NCI-H1694 treated with DMSO at 0.1 percent for 48 hours (cell line): ENCODE results near the gene PLCH1.
A peak's percentile ranks its signal among the peaks of the same experiment; 100 is the strongest.

ENCODE experiments used
- DNase-seq: peaks from one replicate; lab custom pipeline; 2025; lab: John Stamatoyannopoulos, UW

PLCH1 gene

DNA sequence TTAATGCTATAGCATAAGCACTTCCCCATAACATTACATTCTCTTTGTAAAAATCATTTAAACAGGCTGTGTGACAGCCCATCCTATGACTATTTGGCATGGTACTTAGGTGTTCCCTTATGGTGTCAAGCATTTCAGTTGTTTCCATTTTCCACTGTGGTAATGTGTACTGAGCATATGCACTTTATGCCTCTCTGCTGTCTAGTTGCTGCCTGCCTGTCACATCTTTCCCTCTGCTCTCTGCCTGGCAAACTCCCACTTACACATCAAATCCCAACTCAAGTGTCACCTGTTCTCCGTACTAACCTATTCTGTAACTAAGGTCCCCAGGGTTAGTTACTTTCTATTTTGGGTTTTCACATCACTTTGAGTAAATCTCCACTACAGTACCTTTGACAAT is 367.0 kb downstream of the PLCH1 start:
- peak; percentile 14 for DNase-seq

DNA sequence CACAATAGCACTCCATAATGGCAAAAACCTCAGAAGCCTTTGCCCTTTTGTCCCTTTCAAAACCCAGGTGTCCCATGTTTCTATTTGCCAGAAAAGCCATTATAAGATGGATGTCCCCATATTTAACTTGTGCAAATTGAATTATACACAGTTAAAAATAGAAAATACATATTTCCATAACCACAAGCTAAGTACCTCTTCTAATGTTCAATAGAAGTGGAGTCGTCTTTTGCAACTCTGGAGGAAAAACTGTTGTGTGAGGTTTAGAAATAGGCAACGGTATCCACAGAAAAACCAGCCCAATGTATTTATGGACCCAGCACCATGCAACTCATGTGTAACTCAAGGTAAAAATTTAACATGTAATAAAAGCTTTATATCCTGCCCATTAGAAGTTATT is 367.8 kb downstream of the PLCH1 start:
- no peak for DNase-seq

DNA sequence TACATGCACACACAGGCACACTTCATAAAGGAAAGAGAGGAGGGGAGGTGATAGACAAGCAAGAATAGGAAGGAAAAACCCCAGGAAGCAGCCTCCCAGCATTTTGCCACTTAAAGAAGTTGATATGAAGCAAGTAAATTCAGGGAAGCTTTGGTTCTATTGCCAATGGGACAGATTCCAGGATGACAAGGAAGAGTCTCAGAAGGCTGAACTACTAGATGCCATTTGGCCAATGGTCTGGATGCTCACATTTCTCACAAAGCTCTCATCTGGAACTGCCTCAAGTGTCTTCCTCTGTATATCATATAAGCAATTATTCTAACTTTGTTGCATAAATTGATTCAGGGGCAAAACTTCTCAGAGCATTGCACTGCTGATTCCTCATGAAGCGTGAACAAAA is 372.6 kb downstream of the PLCH1 start:
- DNase-seq = no peak

DNA sequence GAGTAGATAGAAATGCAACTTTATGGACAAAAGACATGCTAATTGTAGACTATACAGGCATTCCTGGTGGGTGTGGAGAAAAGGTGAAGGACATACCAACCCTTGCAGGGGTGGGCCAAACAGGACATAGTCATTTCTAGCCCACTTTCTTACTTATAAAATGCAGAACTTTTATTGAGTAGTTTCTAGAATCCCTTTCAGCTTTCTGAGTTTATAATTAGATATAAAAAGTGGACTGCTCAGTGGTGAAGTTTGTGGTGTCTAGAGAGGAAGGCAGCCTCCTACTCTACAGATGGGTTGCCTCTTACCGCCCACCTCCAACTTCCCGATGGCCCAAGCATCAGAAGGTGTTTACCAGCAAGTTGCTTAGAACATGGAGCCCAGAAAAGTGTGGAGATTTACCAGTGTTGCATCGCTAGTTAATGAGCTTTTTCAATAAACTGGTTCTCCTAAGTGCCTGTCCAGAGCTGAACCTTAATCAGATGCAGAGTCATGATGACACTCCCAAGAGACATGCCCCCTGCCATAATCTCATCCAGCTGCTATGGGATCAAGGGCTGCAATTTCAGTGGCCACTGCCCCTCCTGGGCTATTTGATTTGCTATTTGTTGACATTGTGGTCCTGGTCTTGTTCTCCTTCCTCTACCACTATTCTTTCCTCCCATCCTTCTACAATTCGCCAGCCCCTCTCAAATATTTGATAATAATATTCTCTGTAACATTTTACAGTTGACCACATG is 373.9 kb downstream of the PLCH1 start:
- DNase-seq = no peak

DNA sequence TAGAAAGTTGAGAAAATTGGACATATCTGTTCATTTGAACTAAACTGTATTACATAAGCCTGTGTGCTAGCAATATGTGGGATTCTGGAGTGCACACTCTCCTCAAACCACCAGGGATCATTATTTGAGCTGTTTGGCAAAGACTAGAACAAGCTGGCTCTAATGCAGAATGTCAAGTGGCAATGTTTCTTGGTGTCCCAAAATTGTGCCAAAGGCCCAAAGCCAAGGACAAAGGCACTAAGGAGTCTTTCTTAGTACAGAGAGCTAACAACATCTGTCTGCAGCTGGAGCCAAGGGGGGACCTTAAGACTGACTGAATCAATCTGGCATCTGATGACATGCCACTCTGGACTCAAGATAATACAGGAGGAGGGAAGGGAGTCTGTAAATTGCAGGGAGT is 374.7 kb downstream of the PLCH1 start:
- DNase-seq = no peak

DNA sequence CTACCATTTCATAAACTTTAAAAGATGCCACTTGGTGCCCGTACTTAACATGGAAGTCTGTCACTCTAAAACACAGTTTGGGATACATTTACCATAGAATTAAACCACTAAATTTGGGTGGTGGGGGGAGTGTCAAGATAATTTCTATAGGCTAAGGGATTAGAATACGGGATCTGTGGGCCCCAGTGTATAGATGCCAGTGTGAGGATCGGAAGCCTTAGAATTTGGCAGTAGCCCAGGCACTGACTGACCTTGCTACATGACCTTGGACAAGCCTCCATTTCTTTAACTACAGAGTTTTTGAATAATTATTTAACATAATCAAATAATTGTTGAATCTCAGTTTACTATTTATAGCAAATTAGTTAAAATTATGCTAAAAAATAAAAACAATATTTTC is 375.1 kb downstream of the PLCH1 start:
- no peak for DNase-seq

DNA sequence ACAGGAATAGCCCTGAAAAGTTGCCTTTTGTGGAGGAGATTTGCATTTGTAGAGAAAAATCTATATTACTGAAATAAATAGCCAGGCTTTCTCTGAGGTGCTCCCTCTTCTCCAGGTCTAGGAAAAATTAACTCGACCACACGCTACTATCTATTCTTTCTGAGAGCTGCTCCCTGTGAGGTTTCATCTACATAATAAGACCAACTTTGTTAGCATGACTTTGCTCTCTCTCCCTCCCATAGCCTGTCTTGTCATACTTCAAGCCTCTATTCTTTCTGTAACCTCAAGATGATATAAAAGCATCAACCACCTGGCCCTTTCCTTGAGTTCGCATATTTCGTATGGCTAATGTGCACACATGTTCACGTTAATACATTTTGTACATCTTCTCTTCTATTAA is 375.6 kb downstream of the PLCH1 start:
- no peak for DNase-seq

DNA sequence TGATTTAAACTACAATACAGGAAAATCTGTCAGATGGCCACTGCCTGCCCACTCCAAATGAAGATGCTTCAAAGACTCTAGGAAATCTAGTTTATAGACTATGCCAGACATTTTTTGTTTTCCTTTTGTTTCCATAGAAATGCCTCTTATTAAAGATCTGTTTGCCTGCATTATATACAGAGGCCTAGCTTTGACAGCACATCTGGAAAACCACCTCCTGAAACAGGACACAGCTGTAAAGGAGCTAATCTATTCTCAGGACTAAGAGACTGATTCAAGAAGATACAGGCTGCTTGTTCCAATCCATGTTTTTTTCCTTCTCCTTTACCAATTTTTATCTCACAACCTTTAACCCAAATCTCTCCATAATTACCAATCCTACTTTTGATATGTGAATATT is 376.1 kb downstream of the PLCH1 start:
- DNase-seq = no peak

DNA sequence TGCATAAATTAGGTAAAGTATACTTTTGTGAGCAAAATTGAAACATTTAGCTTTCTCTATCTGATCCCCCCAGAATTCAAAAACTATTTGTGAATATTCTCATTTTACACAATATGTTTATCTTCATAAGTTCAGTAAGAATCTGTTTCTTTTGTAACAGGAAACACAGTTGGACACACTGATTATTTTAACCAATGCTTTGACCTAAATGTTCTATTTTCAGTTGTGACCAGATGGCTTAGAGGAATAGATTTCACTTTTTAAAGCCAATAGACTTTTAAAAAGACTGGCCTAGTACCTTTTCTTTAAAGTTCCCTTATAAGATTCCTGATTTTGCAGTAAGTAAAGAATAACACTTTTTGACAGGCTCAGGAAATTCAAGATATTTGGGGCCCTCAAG is 377.4 kb downstream of the PLCH1 start:
- no peak for DNase-seq

DNA sequence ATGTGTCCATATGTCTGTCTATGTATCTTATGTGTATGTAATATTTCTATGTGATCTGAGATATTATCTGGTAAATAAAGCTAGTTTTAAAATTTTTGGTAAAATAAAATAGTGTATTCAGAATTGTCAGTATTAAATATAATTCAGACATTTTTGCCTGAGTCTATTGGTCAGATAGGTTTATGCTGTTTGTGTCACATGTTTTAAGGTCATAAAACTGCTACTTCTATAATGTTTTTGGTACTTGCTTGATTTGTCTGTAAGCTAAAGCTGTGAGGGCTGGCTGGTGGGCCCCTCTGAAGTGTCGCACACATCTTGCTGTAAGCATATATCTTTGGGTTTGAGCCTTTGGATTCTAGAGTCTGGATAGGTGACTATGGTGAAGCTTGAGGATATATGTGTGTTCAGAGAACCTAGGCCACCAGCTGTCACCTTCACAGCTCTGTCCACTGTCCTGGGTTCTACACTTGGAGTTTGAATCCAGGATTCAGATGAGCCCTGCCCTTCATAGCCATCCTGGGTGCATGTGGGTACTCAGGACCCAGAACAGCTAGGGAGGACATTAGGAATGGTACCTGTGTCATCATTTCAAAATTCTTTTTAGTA is 379.6 kb downstream of the PLCH1 start:
- no peak for DNase-seq

DNA sequence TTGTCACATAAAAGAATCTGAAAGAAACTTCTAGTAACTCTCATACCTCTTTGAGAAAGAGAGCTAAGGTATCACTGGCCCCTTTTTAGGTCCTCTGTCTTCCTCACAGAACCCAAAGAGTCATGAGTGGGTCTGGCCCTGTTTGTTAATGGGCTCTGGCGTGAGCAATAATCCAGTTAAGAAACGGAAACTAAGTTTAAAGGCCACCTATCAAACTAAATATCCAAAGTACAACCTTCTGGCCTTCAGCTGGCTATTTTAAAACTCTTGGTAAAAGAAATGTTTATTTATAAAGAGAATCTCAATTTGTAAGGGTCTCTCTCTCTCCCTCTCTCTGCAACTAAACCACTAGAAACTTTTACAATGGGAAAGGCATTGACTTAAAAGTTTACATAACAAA is 380.4 kb downstream of the PLCH1 start:
- DNase-seq = no peak

DNA sequence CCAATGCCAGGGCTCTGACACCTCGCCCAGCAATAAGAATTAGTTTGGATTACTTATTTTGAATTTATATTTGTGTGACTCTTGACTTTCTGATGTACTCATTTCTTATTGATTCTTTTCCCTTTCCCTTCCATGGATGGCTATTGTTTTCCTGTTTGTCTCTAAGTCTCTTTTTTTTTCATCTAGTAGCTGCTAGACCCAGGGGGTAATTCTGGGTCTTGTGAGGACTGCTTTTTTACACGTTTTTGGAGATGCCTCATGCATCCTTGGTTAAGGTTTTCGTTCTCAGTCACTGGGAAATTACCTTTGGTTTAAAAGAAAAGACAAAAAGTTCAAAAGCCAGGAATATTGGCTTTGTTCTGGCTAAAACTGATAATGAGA is 381.2 kb downstream of the PLCH1 start:
- DNase-seq = no peak

DNA sequence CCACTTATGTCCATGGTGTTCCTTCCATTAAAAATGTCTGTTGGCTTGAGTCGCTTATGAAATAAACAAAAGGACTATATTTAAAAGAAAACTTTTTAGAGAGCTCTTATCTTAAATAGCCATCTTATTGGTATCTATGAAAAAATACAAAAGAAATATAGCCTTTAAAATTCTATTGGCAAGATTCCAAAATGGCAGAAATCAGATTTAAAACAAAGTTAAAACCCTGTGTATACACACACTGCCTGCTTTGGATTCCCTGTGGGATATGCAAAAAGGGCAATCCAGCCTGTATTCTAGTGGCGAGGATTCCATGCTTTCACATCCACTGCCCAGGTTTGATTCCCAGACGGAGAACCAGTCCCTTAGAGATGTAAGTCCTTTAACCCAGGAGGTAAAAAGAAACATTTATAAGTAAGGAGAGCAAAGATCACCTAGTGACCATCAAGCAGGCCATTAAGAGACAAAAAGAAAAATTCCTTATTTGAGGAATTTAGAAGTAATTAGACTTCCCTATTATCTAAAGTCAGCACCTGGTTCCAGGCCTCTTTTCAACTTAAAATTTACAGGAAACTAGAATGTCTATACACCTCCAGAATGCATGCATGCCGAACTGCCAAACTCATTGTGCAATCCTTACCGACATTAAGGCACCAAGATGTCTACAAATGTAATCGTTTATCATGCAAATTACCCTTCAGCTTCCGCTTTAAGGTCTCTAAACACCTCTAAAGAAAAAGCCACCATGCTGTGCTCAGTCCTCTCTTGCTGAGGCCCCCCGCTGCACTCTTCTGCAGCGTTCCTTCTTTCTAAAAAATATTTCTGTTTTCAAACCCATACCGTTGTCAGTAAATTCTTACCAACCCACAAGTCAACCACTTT is 381.8 kb downstream of the PLCH1 start:
- no peak for DNase-seq

DNA sequence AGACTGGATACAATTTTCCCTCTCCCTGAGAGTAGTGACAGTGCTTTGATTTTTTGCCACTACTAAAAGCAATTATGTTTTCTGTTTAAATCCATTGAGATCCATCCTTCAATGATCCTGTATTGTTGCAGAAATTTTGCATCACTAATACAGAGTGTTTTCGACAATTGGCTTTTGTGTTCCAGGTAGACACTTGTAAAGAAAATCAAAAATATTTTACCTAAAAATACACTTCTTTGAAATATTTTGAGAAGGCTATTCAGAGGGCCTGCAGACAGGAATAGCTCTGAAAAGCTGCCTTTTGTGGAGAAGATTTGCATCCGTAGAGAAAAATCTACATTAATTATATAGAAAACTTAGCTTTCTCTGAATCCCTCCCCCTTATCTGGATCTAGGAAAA is 384.6 kb downstream of the PLCH1 start:
- DNase-seq = no peak

DNA sequence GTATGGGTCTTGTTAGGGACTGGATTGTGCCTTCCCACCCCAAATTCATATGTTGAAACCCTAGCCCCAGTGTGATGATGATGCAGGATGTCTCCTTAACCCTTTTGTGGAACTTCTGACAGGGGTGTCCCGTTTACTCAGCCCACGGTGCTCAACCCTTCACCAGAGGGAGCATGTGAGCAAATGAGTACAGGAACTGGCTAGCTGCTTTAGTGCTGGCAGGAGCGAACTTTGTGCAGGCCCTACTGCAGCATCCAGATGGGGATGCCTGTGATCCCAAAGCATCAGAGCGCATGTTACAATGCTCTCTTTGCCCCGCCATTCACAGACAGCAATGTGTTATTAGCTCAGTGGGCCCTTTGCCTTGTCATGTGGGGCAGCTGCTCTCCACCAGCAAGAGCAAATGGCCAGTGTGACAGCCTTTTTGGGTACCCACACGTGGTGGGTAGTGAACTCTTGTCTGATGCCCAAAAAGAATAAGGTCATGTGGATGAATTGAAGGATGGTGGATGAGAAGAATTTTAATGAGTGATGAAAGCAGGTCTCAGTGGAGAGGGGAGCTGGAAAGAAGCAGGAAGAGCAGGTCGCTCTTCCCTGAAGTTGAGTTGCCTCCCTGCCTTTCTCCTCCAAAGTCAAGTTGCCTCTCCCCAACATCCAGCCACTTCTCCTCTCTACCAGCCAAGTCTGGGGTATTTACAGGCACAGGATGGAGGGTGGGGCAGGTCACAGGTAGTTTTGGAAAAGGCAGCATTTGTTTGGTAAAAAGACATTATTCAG is 388.1 kb downstream of the PLCH1 start:
- DNase-seq = no peak

DNA sequence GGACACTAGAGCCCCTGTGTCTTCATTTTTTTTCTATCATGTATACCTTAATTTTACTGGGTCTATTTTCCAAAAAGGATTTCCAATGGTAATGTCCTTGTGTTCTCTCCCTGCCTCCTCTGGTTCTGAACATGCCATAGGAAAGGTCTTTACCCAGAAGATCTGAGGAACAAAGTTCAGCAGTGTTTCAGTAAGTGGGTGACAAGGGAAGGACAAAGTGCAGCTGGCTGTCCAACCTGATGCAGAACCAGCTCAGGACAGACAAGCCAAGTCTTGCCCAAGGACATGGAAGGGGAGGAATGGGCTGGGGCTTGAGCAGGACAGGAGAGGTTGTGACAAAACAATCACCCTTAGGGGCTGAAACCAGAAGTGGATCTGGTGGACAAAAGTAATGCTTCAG is 390.2 kb downstream of the PLCH1 start:
- DNase-seq = no peak

DNA sequence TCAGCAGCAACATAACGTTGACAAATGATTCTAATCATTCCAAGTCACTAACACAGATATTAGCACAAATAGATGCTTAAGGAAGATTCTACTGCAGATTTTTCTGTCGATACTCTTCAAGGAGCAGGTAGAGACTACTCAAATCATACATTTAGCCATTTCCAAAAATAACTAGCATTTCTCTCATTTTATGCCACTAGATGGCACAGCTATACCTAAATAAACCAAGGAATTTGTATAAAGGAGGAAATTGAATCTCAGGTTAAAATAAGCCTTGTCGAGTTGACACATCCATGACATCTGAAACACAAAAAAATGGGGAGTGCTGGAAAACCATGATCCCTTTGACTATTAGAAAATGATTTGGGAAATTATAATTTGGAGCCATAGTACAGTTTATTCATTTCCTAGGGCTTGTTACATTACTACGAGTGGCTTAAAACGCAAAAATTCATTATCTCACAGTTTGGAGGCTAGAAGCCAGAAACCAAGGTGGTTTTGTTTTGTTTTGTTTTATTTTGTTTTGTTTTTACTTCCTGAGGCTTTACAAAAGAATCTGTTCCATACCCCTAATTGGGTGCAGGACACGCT is 391.9 kb downstream of the PLCH1 start:
- DNase-seq = peak; percentile 71

DNA sequence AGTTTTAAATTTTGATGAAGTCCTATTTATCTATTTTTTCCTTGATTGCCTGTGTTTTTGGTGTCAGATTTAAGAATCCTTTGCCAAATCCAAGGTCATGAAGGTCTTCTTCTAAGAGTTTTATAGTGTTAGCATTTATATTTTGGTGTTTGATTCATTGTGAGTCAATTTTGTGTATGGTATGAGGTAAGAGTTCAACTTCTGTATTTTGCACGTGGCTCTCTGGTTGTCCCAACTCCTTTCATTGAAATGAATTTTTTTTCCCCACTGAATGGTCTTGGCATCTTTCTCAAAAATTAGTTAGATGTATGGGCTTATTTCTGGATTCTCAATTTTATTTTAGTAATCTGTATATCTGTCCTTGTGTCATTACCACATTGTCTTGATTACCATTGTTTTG is 394.3 kb downstream of the PLCH1 start:
- DNase-seq = no peak

DNA sequence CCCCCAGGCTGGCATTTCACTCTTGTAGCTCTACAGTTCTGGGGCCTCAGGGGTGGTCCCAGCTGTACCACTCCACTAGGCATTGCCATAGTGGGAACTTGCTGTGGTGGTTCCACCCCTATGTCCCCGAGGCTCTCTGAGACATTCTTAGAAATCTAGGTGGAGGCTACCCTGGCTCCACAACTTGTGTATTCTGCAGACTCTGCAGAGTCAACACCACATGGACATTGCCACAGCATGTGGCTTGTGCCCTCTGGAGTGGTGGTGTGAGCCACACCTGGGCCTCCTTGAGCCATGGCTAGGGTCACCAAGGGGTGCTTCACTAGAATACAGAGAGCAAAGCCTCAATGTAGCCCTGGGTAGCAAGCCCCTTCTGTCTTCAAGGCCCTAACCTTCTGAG is 397.0 kb downstream of the PLCH1 start:
- no peak for DNase-seq

DNA sequence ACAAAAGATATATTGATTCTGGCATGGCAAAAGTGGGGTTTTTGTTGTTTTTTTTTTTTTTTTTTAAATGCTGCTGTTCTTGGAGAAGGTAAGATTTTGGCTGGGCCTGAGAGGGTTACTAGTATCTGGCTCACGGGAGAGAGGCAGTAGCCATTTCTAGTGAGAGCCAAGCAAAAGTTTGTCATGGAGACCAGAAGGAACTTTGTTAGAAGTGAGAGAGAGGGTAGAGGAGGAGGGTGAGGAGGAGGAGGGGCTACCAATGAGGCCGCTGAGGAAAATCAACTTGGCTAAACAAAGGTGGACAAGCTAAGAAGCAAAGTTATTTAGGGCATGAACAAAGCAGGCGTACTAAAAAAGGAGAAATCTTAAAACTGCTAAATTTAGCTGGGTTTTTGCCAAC is 402.5 kb downstream of the PLCH1 start:
- DNase-seq = no peak

DNA sequence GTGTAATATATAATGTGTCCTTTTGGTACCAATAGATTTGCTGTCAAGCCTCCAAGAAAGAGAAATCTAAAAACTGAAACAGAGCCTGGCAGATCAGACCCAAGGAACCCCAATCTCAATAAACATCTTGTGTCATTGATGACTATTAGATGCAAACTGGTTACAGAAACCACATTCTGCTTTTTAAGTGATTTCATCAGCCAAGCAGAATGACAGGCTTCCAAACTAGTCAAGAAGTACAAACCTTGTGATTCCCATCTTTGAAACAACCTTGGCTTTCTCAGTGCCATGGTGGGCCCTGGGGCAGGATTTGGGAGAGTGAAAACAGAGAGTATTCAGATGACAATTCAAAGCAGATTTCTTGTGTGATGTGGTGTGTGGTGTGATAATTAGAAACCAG is 405.8 kb downstream of the PLCH1 start:
- no peak for DNase-seq

DNA sequence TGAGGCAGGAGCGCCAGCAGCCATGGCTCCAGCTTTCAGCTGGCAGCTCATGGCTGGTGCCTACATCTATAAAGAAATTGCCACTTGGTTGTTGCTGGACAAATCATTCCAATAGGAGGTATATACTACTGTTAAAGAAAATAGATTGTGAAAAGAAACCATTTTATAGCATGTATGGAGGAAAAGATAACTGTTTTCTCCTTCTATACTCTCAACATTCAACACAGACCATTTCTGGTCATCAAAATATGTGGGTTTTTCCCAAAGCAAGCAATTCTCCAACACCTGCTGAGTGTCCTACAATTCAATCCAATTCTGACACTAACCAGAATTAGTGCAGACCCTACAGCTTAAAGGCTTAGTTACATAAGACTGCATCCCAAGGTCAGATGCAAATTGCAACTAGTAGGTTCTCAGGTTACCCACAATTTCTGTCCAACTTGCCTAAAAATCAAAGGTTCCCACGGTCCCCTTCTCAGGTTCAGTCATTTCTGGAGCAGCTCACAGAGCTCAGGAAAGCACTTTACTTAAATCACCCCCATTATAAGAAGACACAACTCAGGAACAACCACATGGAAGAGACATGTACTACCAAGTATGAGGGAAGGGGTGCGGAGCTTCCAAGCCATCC is 409.0 kb downstream of the PLCH1 start:
- DNase-seq = no peak
